ENCODE data around the gene AEBP2. TPM values are rescaled to one million over a fixed set of nuclear protein-coding genes. Genes with fewer than 3 reads are reported as not detected.

AEBP2 gene
- total and polyA plus RNA-seq, 9 of the 15 experiments (the other 6 are each of a cell fraction or from before 2014, with no cell fraction given) = 5.7 to 43.7 (median 10.3) TPM

- no peak overlapping the region for H2AFZ ChIP-seq (ENCODE audit: low read depth, low read length)
- peaks cover 9% of the 10 kb centered on the region; the same call in 1 of the 2 replicates for H4K20me1 ChIP-seq (replicated peaks; ENCODE audit: control insufficient read depth, insufficient read depth, low read length)
- peaks cover 0 to 15% of the 10 kb centered on the region in 2 experiments; a peak in 2 of 5 replicates for H3K4me1 ChIP-seq (replicated peaks in 1 of 2; ENCODE audit: control insufficient read depth in 2 of 2, insufficient read depth in 2 of 2, low read length in 2 of 2)
- TF ChIP-seq NEUROD1 (IDR thresholded peaks at IDR 0.05; ENCODE audit: borderline replicate concordance, low read depth, low read length, partially characterized antibody) (no peak), HDAC8 (tag; IDR thresholded peaks at IDR 0.05) (no peak), ZFP91 (CRISPR knock-in tag; IDR thresholded peaks at IDR 0.05) (no peak), ETS1 (conservative IDR thresholded peaks at IDR 0.05; ENCODE audit: control insufficient read depth, low read depth, low read length) (no peak), NR3C1 (CRISPR knock-in tag; IDR thresholded peaks at IDR 0.05) (no peak), CBFB (CRISPR knock-in tag; IDR thresholded peaks at IDR 0.05) (no peak), MXD1 (CRISPR knock-in tag; IDR thresholded peaks at IDR 0.05; ENCODE audit: borderline replicate concordance, poor library complexity, severe bottlenecking) (no peak), BRD9 (IDR thresholded peaks at IDR 0.05; ENCODE audit: low read depth, partially characterized antibody) (no peak), FOXJ2 (tag; IDR thresholded peaks at IDR 0.05) (no peak), NFIC (IDR thresholded peaks at IDR 0.05) (no peak), STAT6 (CRISPR knock-in tag; IDR thresholded peaks at IDR 0.05) (no peak), JUN (IDR thresholded peaks at IDR 0.05; ENCODE audit: borderline replicate concordance, low read depth, low read length) (no peak), JUN (CRISPR knock-in tag; IDR thresholded peaks at IDR 0.05; ENCODE audit: borderline replicate concordance) (no peak), DACH1 (IDR thresholded peaks at IDR 0.05; ENCODE audit: partially characterized antibody) (no peak)
- peaks cover 65% of the 10 kb centered on the region for H3K79me2 ChIP-seq (ENCODE audit: control insufficient read depth, insufficient read depth, low read length)
- no peak overlapping the region for H3K4me2 ChIP-seq (ENCODE audit: insufficient read depth, low read length)
- BruUV-seq (replicated peaks) = no TSS peak
- DNase-seq (ENCODE audit: extremely low read depth in 1 of 4, low spot score in 3 of 4) (no peak), FAIRE-seq (no peak), ATAC-seq (no peak)
- no peak overlapping the region for H3K9ac ChIP-seq (ENCODE audit: insufficient read depth in 1 of 2, low read depth in 2 of 2, low read length in 2 of 2)
- no peaks in the 10 kb centered on the region for H3K9me3 ChIP-seq (replicated peaks; ENCODE audit: control insufficient read depth, insufficient read depth, low read depth, low read length)
- 100% methylated on average over 3 of the region's 3 CpGs for WGBS (ENCODE audit: insufficient coverage, low coverage, missing lambda C conversion rate)
- no peak overlapping the region for H3K27ac ChIP-seq (ENCODE audit: extremely low read depth, low read depth, low read length)
- intact Hi-C loops (cut with micrococcal nuclease) (no loop called here), in situ Hi-C loops (cut with MboI) (no loop called here)
- ChIA-PET POLR2A (no interaction called here), CTCF (ENCODE audit: low intra/inter-chr PET ratio) (no interaction called here)
- H3K27me3 ChIP-seq (ENCODE audit: control insufficient read depth in 2 of 2, insufficient read depth in 2 of 2, low read length in 2 of 2) = no peaks in the 10 kb centered on the region
- peaks cover 16% of the 10 kb centered on the region; the same call in 2 of the 3 replicates for H3K36me3 ChIP-seq (ENCODE audit: control insufficient read depth, insufficient read depth, low read length)
- H3K9me1 ChIP-seq (ENCODE audit: control insufficient read depth, insufficient read depth, low read length) = no peaks in the 10 kb centered on the region
- no peak overlapping the region for H3K4me3 ChIP-seq
These were observed 45.4 kb downstream of the AEBP2 start for GRCh38 chr12:19484738-19485137.

Measured in K562 (cell line).